ENCODE measurements around the gene OGFR.

Gene OGFR

GRCh38 chr20:62792940-62793756, 11.5 kb upstream of the OGFR start:
- no peaks in the 10 kb centered on the region for H3K27me3 ChIP-seq (ENCODE audit: insufficient read depth, low read depth, severe bottlenecking)
- DNase-seq: no peak
- no peaks in the 10 kb centered on the region for H3K9me3 ChIP-seq (ENCODE audit: severe bottlenecking)
- no peak overlapping the region for H3K27ac ChIP-seq
- peaks cover 12% of the 10 kb centered on the region for H3K36me3 ChIP-seq
- H3K4me3 ChIP-seq (ENCODE audit: low read depth, low read length): no peak overlapping the region
- no peak for TF ChIP-seq CTCF (IDR thresholded peaks at IDR 0.05; ENCODE audit: low read depth, low read length)

GRCh38 chr20:62793757-62794006, 11.0 kb upstream of the OGFR start:
- no peak for DNase-seq
- Histone ChIP-seq H3K9me3 (ENCODE audit: severe bottlenecking) (no peaks in the 10 kb centered on the region), H3K27ac (no peak overlapping the region; the same call in 1 of the 2 replicates), H3K27me3 (ENCODE audit: insufficient read depth, low read depth, severe bottlenecking) (no peaks in the 10 kb centered on the region), H3K4me3 (ENCODE audit: low read depth, low read length) (peak overlapping the region; percentile 28), H3K36me3 (peaks cover 17% of the 10 kb centered on the region)
- TF ChIP-seq CTCF (IDR thresholded peaks at IDR 0.05; ENCODE audit: low read depth, low read length): no peak

DNA sequence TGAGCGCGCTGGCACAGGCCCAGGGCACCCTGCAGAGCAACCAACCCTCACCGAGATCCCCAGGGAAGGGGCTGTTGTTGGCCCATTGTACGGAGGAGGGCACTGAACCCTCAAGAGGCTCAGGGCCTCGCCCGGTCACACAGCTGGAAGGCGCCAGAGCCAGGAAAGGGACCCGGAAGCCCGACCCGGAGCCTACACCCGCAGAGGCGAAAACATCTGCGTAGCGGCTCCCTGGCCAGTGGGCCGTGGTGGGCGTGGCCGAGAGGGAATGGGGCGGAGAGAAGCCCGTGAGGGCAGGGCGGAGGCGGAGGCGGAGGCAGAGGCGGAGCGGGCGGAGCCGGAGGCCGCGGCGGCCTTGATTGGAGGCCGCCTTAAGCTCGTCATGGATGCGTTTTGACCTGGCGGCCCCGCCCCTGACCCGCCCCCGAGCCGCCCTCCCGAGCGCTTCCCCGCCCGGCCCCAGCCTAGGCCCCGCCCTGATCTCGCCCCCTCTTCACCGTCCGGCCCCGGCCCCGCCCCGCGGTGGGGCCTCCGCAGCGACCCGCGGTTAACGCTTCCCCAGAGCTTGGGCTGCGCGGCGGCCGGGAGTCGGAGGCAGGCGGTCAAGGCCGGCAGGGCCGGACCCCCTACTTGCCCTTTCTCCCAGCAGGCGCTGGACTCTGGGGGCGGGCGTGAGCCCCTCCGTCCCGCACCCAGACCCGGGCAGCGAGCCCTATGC, 10.5 kb upstream of the OGFR start:
- peaks cover 22% of the 10 kb centered on the region for H3K36me3 ChIP-seq
- TF ChIP-seq CTCF (IDR thresholded peaks at IDR 0.05; ENCODE audit: low read depth, low read length): no peak
- H3K4me3 ChIP-seq (ENCODE audit: low read depth, low read length): peak overlapping the region; percentile 78
- H3K27ac ChIP-seq: peak overlapping the region; percentile 91
- H3K9me3 ChIP-seq (ENCODE audit: severe bottlenecking): no peaks in the 10 kb centered on the region
- DNase-seq: peak; percentile 93
- no peaks in the 10 kb centered on the region for H3K27me3 ChIP-seq (ENCODE audit: insufficient read depth, low read depth, severe bottlenecking)

DNA sequence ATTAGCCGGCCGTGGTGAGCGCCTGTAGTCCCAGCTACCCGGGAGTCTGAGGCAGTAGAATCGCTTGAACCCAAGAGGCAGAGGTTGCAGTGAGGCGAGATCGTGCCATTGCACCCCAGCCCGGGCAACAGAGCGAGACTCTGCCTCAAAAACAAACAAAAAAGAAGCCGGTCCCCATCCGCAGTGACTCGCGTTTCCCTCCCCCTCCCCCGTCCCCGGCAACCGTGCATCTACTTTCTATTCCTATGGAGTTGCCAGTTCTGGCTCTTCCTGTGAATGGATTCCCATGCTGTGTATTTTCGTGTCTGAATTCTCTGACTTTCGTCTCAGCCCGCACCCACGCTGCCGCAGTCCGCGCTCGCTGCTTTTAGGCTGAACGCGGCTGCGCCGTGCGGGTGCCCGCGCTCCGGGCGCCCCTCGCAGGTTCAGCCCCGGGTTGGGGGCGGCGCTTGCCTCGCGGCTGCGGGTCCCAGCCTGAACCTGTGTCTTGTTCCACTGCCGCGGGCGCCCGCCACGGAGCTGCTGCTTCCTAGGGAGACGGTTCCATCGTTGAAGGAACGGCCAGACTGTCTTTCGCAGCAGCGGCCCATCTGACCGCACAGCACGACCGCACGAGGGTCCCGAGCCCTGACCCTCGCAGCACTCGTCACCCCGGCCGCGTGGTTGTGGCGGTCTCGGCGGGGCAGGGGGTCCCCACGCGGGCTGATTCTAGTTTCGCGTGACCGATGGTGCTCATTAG, 9.4 kb upstream of the OGFR start:
- TF ChIP-seq CTCF (IDR thresholded peaks at IDR 0.05; ENCODE audit: low read depth, low read length): no peak
- no peaks in the 10 kb centered on the region for H3K27me3 ChIP-seq (ENCODE audit: insufficient read depth, low read depth, severe bottlenecking)
- H3K27ac ChIP-seq: peak overlapping the region; percentile 91

GRCh38 chr20:62796699-62797491, 7.7 kb upstream of the OGFR start:
- no peak for TF ChIP-seq CTCF (IDR thresholded peaks at IDR 0.05; ENCODE audit: low read depth, low read length)
- Histone ChIP-seq H3K27ac (peak overlapping the region; percentile 91), H3K9me3 (ENCODE audit: severe bottlenecking) (no peaks in the 10 kb centered on the region), H3K4me3 (ENCODE audit: low read depth, low read length) (peak overlapping the region; percentile 50), H3K27me3 (ENCODE audit: insufficient read depth, low read depth, severe bottlenecking) (no peaks in the 10 kb centered on the region), H3K36me3 (peaks cover 44% of the 10 kb centered on the region)
- DNase-seq: no peak

More for the DNA sequence above, 9.4 kb upstream of the OGFR start:
- Histone ChIP-seq H3K4me3 (ENCODE audit: low read depth, low read length) (peak overlapping the region; percentile 78), H3K36me3 (peaks cover 32% of the 10 kb centered on the region), H3K9me3 (ENCODE audit: severe bottlenecking) (no peaks in the 10 kb centered on the region)
- peak; percentile 76 for DNase-seq
